ENCODE data around the gene SMIM1. TPM values are rescaled to one million over a fixed set of nuclear protein-coding genes. Genes with fewer than 3 reads are reported as not detected.

The SMIM1 gene
- total and polyA plus RNA-seq, 7 experiments from 2014 or later, result 0.58 to 4.3 (median 2.3) TPM

Other genes with a start within 250 kb of the SMIM1 start
- 100 to 1,000 TPM in 2 of 5 experiments, 10 to 100 TPM in 3; 14.6 to 209 (median 81.3) TPM for gene MEGF6, start 161.2 kb upstream of the SMIM1 start, total RNA-seq
- gene MEGF6, start 161.2 kb upstream of the SMIM1 start, polyA plus RNA-seq, result 10 to 100 TPM in 1 of 2 donors, 1 to 10 TPM in 1; 1.9 to 10.1 TPM
- 10 to 100 TPM; 15.6 to 61.4 (median 37.8) TPM for gene TPRG1L, start 147.7 kb upstream of the SMIM1 start, total RNA-seq
- 10 to 100 TPM; 44.0 to 47.9 TPM for gene TPRG1L, start 147.7 kb upstream of the SMIM1 start, polyA plus RNA-seq
- 10 to 100 TPM; 28.1 to 42.0 (median 36.3) TPM for gene WRAP73, start 122.6 kb upstream of the SMIM1 start, total RNA-seq
- 10 to 100 TPM; 25.5 to 37.4 TPM for gene WRAP73, start 122.6 kb upstream of the SMIM1 start, polyA plus RNA-seq
- 1 to 10 TPM in 1 of 5 experiments, under 1 TPM in 2, not detected in 2; 0.15 to 2.4 (median 0.45) TPM for gene TP73, start 120.2 kb upstream of the SMIM1 start, total RNA-seq
- under 1 TPM; 0.03 to 0.15 TPM for gene TP73, start 120.2 kb upstream of the SMIM1 start, polyA plus RNA-seq
- gene CCDC27, start 20.3 kb upstream of the SMIM1 start, total RNA-seq, result not detected
- not detected for gene CCDC27, start 20.3 kb upstream of the SMIM1 start, polyA plus RNA-seq
- 10 to 100 TPM; 38.2 to 60.2 (median 43.9) TPM for gene LRRC47, start 23.7 kb downstream of the SMIM1 start, total RNA-seq
- 10 to 100 TPM; 25.7 to 33.4 TPM for gene LRRC47, start 23.7 kb downstream of the SMIM1 start, polyA plus RNA-seq
- 10 to 100 TPM; 33.7 to 68.0 (median 45.6) TPM for gene CEP104, start 84.5 kb downstream of the SMIM1 start, total RNA-seq
- gene CEP104, start 84.5 kb downstream of the SMIM1 start, polyA plus RNA-seq, result 10 to 100 TPM; 12.7 to 15.3 TPM
- 10 to 100 TPM; 13.6 to 27.7 (median 19.2) TPM for gene DFFB, start 84.7 kb downstream of the SMIM1 start, total RNA-seq
- 10 to 100 TPM in 1 of 2 donors, 1 to 10 TPM in 1; 9.8 to 13.5 TPM for gene DFFB, start 84.7 kb downstream of the SMIM1 start, polyA plus RNA-seq
- 10 to 100 TPM; 17.0 to 33.6 (median 27.1) TPM for gene C1orf174, start 127.5 kb downstream of the SMIM1 start, total RNA-seq
- 10 to 100 TPM; 19.9 to 34.7 TPM for gene C1orf174, start 127.5 kb downstream of the SMIM1 start, polyA plus RNA-seq